Central memory CD8-positive, alpha-beta T cell (primary cell): ENCODE data around the gene SPPL2B.
"Not testable (repeated sequence)": the region's sequence is repeated elsewhere in the genome, so short reads cannot be mapped to it uniquely, and the experiment has no call there.

ENCODE experiments used
- ATAC-seq: fragments of 150-1000 bp; cut with Tn5 transposase; replicated peaks from 2 replicates; pipeline ENCODE4 v1.10.0; 2022; ENCODE audit warnings: mild to moderate bottlenecking, moderate FRiP score, moderate number of reproducible peaks; ENCODE audit not compliant: poor library complexity, severe bottlenecking; ENCODE audit errors: extremely low read depth
- DNase-seq, 2 donors: peaks; one replicate each; pipeline ENCODE4 v3.0.0; 2021; ENCODE audit warnings: low spot score in 2 of 2
- H3K27ac Mint-ChIP-seq: one replicate; pipeline ENCODE4 v1.8.0; 2022; ENCODE audit warnings: low read depth, mild to moderate bottlenecking, moderate library complexity, mixed read lengths
- H3K27me3 Mint-ChIP-seq: one replicate; pipeline ENCODE4 v1.8.0; 2022; ENCODE audit warnings: mixed read lengths
- H3K36me3 Mint-ChIP-seq: one replicate; pipeline ENCODE4 v1.8.0; 2022; ENCODE audit warnings: mild to moderate bottlenecking, moderate library complexity, mixed read lengths; ENCODE audit not compliant: insufficient read depth
- H3K4me1 Mint-ChIP-seq: one replicate; pipeline ENCODE4 v1.8.0; 2022; ENCODE audit warnings: mixed read lengths
- H3K4me3 Mint-ChIP-seq: one replicate; pipeline ENCODE4 v1.8.0; 2022; ENCODE audit warnings: mild to moderate bottlenecking, moderate library complexity, mixed read lengths
- H3K9me3 Mint-ChIP-seq: one replicate; pipeline ENCODE4 v1.8.0; 2022; ENCODE audit warnings: mixed read lengths

SPPL2B gene

GRCh38 chr19:2381148-2381820 is 52.8 kb downstream of the SPPL2B start:
- DNase-seq (no peak), ATAC-seq (no peak)
- H3K27ac Mint-ChIP-seq: no peak overlapping the region
- H3K36me3 Mint-ChIP-seq: peaks cover 4% of the 10 kb centered on the region
- H3K9me3 Mint-ChIP-seq: peaks cover 11% of the 10 kb centered on the region
- peaks cover 10% of the 10 kb centered on the region for H3K27me3 Mint-ChIP-seq
- H3K4me3 Mint-ChIP-seq: no peak overlapping the region
- H3K4me1 Mint-ChIP-seq: no peaks in the 10 kb centered on the region

GRCh38 chr19:2382530-2383222 is 54.2 kb downstream of the SPPL2B start:
- peaks cover 2% of the 10 kb centered on the region for H3K36me3 Mint-ChIP-seq
- H3K27ac Mint-ChIP-seq: no peak overlapping the region
- no peak for DNase-seq
- no peaks in the 10 kb centered on the region for H3K4me1 Mint-ChIP-seq
- H3K4me3 Mint-ChIP-seq: no peak overlapping the region
- H3K27me3 Mint-ChIP-seq: peaks cover 10% of the 10 kb centered on the region
- ATAC-seq: no peak
- H3K9me3 Mint-ChIP-seq: peaks cover 11% of the 10 kb centered on the region

GRCh38 chr19:2385053-2385721 is 56.7 kb downstream of the SPPL2B start:
- Mint-ChIP-seq H3K27me3 (peaks cover 8% of the 10 kb centered on the region), H3K9me3 (peaks cover 4% of the 10 kb centered on the region), H3K36me3 (peaks cover 2% of the 10 kb centered on the region), H3K4me1 (no peaks in the 10 kb centered on the region), H3K4me3 (no peak overlapping the region), H3K27ac (no peak overlapping the region)
- ATAC-seq (no peak), DNase-seq (no peak)

- ATAC-seq (no peak), DNase-seq (no peak)
- peaks cover 8% of the 10 kb centered on the region for H3K27me3 Mint-ChIP-seq
- H3K4me1 Mint-ChIP-seq: peaks cover 6% of the 10 kb centered on the region
- H3K4me3 Mint-ChIP-seq: no peak overlapping the region
- peaks cover 3% of the 10 kb centered on the region for H3K36me3 Mint-ChIP-seq
- no peak overlapping the region for H3K27ac Mint-ChIP-seq
- H3K9me3 Mint-ChIP-seq: no peaks in the 10 kb centered on the region
Measured at GRCh38 chr19:2387367-2388288, 59.1 kb downstream of the SPPL2B start.

GRCh38 chr19:2389594-2389993 is 61.1 kb downstream of the SPPL2B start:
- Mint-ChIP-seq H3K36me3 (peaks cover 3% of the 10 kb centered on the region), H3K4me3 (no peak overlapping the region), H3K9me3 (no peaks in the 10 kb centered on the region), H3K27ac (no peak overlapping the region), H3K27me3 (peaks cover 8% of the 10 kb centered on the region), H3K4me1 (peaks cover 6% of the 10 kb centered on the region)
- DNase-seq: no peak
- ATAC-seq: no peak

- H3K27ac Mint-ChIP-seq: no peak overlapping the region
- peak in 1 of 2 donors; percentile 15 for DNase-seq
- H3K36me3 Mint-ChIP-seq: peaks cover 3% of the 10 kb centered on the region
- H3K4me1 Mint-ChIP-seq: peaks cover 6% of the 10 kb centered on the region
- H3K9me3 Mint-ChIP-seq: no peaks in the 10 kb centered on the region
- no peak overlapping the region for H3K4me3 Mint-ChIP-seq
- no peak for ATAC-seq
- peaks cover 8% of the 10 kb centered on the region for H3K27me3 Mint-ChIP-seq
Measured at GRCh38 chr19:2391118-2391725, 62.7 kb downstream of the SPPL2B start.

- Mint-ChIP-seq H3K36me3 (peaks cover 3% of the 10 kb centered on the region), H3K4me1 (peaks cover 6% of the 10 kb centered on the region), H3K9me3 (no peaks in the 10 kb centered on the region), H3K27me3 (peaks cover 8% of the 10 kb centered on the region), H3K27ac (no peak overlapping the region), H3K4me3 (no peak overlapping the region)
- no peak for ATAC-seq
- DNase-seq: no peak
Measured at GRCh38 chr19:2392366-2392765, 63.9 kb downstream of the SPPL2B start.

GRCh38 chr19:2392899-2393298 is 64.4 kb downstream of the SPPL2B start:
- not testable (repeated sequence) for H3K27ac Mint-ChIP-seq, H3K9me3 Mint-ChIP-seq, ATAC-seq, H3K27me3 Mint-ChIP-seq, DNase-seq, H3K36me3 Mint-ChIP-seq, H3K4me1 Mint-ChIP-seq, H3K4me3 Mint-ChIP-seq

GRCh38 chr19:2394054-2394441 is 65.6 kb downstream of the SPPL2B start:
- Mint-ChIP-seq H3K4me1 (peaks cover 6% of the 10 kb centered on the region), H3K27me3 (peaks cover 8% of the 10 kb centered on the region), H3K27ac (peak overlapping the region; percentile 66), H3K36me3 (peaks cover 3% of the 10 kb centered on the region), H3K9me3 (no peaks in the 10 kb centered on the region), H3K4me3 (peak overlapping the region; percentile 48)
- ATAC-seq: peak; percentile 45
- DNase-seq: no peak

- peaks cover 3% of the 10 kb centered on the region for H3K36me3 Mint-ChIP-seq
- H3K4me1 Mint-ChIP-seq: peaks cover 6% of the 10 kb centered on the region
- peak overlapping the region; percentile 66 for H3K27ac Mint-ChIP-seq
- no peaks in the 10 kb centered on the region for H3K9me3 Mint-ChIP-seq
- peaks cover 4% of the 10 kb centered on the region for H3K27me3 Mint-ChIP-seq
- H3K4me3 Mint-ChIP-seq: peak overlapping the region; percentile 48
- peak; percentile 77 for ATAC-seq
- DNase-seq: no peak
Measured at GRCh38 chr19:2394442-2395292, 66.2 kb downstream of the SPPL2B start.

- H3K4me3 Mint-ChIP-seq, H3K27ac Mint-ChIP-seq, ATAC-seq: not testable (repeated sequence)
Measured at GRCh38 chr19:2395293-2395829, 66.9 kb downstream of the SPPL2B start.

More at GRCh38 chr19:2395293-2395829, 66.9 kb downstream of the SPPL2B start:
- not testable (repeated sequence) for DNase-seq, H3K27me3 Mint-ChIP-seq, H3K4me1 Mint-ChIP-seq, H3K36me3 Mint-ChIP-seq, H3K9me3 Mint-ChIP-seq
